Activated naive CD4-positive, alpha-beta T cell treated with anti-CD3 and anti-CD28 coated beads for 36 hours (primary cell): Measurements from ENCODE around the gene SCYL1. TPM values are rescaled to one million over a fixed set of nuclear protein-coding genes. Genes with fewer than 3 reads are reported as not detected.

Source experiments
- CTCF ChIA-PET: fragments of 350-600 bp; sonication (Branson Sonifier 250); formaldehyde crosslinking; loops from one replicate; lab custom pipeline; 2021; ENCODE audit warnings: antibody characterized with exemption; lab: Charles Lee
- DNase-seq: peaks from one replicate; pipeline ENCODE4 v3.0.0-alpha.2; 2020
- H3K27ac Mint-ChIP-seq: one replicate; pipeline ENCODE4 v1.8.0; 2021; ENCODE audit warnings: mild to moderate bottlenecking, mixed read lengths
- H3K27me3 Mint-ChIP-seq: one replicate; pipeline ENCODE4 v1.8.0; 2021; ENCODE audit warnings: low read depth, mixed read lengths
- H3K36me3 Mint-ChIP-seq: one replicate; pipeline ENCODE4 v1.8.0; 2021; ENCODE audit warnings: low read depth, mixed read lengths
- H3K4me1 Mint-ChIP-seq: one replicate; pipeline ENCODE4 v1.8.0; 2021; ENCODE audit warnings: low read depth, mixed read lengths
- H3K4me3 Mint-ChIP-seq: one replicate; pipeline ENCODE4 v1.8.0; 2021; ENCODE audit warnings: mild to moderate bottlenecking, moderate library complexity, mixed read lengths
- H3K9me3 Mint-ChIP-seq: one replicate; pipeline ENCODE4 v1.8.0; 2021; ENCODE audit warnings: mixed read lengths
- intact Hi-C: fragments of 100-400 bp; cut with micrococcal nuclease; formaldehyde crosslinking; loops from one replicate; pipeline ENCODE4 v1.15.1; 2023
- total RNA-seq, 2 experiments: library from RNA; stranded (reverse); gene quantifications; one replicate each; pipeline ENCODE4 v1.2.3, GENCODE V29; 2021

SCYL1 gene
- total RNA-seq, 2 experiments from 2014 or later: 57.9 to 58.3 TPM

- Mint-ChIP-seq H3K36me3 (peaks cover 12% of the 10 kb centered on the region), H3K4me1 (peaks cover 58% of the 10 kb centered on the region), H3K27ac (peak overlapping the region; percentile 20), H3K4me3 (peak overlapping the region; percentile 39), H3K27me3 (no peaks in the 10 kb centered on the region), H3K9me3 (no peaks in the 10 kb centered on the region)
- DNase-seq: no peak
- CTCF ChIA-PET: no interaction called here
- intact Hi-C loops: no loop called here
Observed at GRCh38 chr11:65554057-65554818, 29.4 kb downstream of the SCYL1 start.

DNA sequence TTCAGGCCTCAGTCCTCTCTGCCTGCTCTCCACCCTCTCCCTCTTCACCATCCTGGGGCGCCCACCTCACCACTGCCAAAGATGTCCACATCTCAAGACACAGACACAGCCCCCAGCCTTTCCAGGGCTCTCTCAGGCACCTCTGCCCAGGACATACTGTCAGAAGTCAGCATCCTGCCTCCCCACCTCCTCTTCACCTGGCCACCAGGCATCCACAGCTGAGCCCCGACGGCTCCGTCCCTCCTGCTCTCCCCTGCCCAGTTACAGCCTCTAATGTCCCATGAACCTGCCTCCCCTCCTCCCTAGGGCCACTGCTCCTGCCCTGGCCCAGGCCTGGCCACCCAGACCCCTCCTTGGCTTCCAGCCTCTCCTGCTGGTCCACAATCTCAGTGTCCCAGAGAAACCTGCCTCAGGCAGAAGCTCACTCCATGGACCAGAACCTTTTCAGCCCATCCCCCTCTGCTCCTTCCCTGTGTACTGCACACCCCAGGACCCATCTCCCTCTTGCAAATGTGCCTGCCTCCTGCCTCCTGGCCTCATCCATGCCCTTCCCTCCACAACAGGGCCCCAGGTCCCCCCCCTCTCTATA lies 30.1 kb downstream of the SCYL1 start:
- Mint-ChIP-seq H3K36me3 (peaks cover 8% of the 10 kb centered on the region), H3K27ac (peak overlapping the region; percentile 65), H3K9me3 (no peaks in the 10 kb centered on the region), H3K27me3 (no peaks in the 10 kb centered on the region), H3K4me1 (peaks cover 63% of the 10 kb centered on the region), H3K4me3 (peak overlapping the region; percentile 39)
- intact Hi-C loops: no loop called here
- DNase-seq: no peak
- CTCF ChIA-PET: interaction anchor here (2.6 kb wide), 1 partner anchor 14 kb away, joined by 17 read pairs; no protein-coding TSS in a partner anchor

DNA sequence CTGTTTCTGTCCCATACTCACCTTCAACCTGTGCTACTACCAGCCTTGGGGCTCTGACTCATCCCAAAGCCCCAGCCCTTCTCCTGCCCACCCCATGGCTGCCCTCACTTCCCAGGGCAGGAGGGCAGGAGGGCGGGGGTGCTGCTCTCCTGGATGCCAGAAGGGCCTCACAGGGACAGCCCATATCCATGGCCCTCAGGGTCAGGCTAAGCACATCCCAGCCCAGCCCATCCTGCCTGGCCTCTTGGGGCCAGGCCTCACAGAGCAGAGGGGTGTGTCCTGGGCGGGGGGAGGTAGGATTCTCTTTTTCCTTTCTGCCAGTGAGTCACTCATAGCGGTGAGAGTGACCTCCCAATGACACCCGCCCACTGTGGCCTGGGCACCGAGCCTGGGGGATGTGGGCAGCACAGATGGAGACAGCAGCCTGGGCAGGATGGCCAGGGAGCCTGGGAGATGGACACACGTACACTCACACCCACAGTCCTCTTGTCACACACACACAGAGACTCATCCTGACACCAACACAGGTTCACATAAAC lies 30.9 kb downstream of the SCYL1 start:
- Mint-ChIP-seq H3K36me3 (peaks cover 8% of the 10 kb centered on the region), H3K4me1 (peaks cover 70% of the 10 kb centered on the region), H3K9me3 (no peaks in the 10 kb centered on the region), H3K27me3 (no peaks in the 10 kb centered on the region), H3K27ac (peak overlapping the region; percentile 91), H3K4me3 (peak overlapping the region; percentile 26)
- intact Hi-C loops: no loop called here
- CTCF ChIA-PET: interaction anchor here (2.6 kb wide), 1 partner anchor 15 kb away, joined by 17 read pairs; no protein-coding TSS in a partner anchor
- DNase-seq: no peak

DNA sequence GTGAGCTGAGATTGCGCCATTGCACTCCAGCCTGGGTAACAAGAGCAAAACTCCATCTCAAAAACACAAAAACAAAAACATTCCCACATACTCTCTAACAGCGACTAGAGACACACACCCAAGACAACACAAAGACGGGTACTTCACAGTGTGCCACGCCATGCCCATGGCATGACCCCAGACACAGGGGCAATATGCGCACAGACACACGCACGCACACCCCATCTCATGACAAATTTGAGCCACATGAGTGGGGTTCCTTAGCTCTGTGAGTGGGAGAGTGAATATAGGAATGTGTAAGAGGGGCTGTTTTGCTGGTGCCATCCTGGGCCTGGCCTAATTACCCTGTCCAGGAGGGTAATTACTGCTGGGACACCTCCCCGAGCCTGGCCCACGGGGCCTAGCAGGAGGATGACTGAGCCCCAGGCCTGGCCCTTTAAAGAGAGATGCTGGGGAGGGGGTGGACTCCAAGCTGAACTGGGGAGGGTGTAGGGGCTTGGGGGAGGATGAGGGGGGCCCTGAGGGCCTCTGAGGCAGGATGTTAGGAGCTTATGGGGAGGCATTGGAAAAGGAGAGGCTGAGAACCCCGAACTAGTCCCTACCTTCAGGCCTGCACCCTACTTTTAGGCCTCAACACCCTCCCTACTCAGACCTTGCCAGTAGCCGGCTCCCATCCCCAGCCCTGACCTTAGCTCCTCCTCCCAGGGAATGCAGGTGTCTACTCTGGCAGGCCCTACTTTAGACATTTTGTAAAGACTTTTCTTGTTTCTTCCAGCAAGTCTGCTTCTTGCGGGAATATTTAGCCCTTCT lies 31.8 kb downstream of the SCYL1 start:
- Mint-ChIP-seq H3K9me3 (no peaks in the 10 kb centered on the region), H3K27me3 (no peaks in the 10 kb centered on the region), H3K36me3 (peaks cover 3% of the 10 kb centered on the region), H3K4me3 (peak overlapping the region; percentile 77), H3K27ac (peak overlapping the region; percentile 91), H3K4me1 (peaks cover 66% of the 10 kb centered on the region)
- intact Hi-C loops: no loop called here
- DNase-seq: no peak
- CTCF ChIA-PET: interaction anchor here (1.0 to 2.6 kb wide), 2 partner anchors 14 to 16 kb away, joined by 3 to 17 read pairs; partner anchors contain the start of gene ZNRD2

GRCh38 chr11:65557280-65558001 lies 32.6 kb downstream of the SCYL1 start:
- Mint-ChIP-seq H3K36me3 (no peaks in the 10 kb centered on the region), H3K4me1 (peaks cover 59% of the 10 kb centered on the region), H3K27me3 (no peaks in the 10 kb centered on the region), H3K27ac (peak overlapping the region; percentile 91), H3K9me3 (no peaks in the 10 kb centered on the region), H3K4me3 (peak overlapping the region; percentile 77)
- CTCF ChIA-PET: interaction anchor here (1.0 to 2.6 kb wide), 2 partner anchors 13 to 16 kb away, joined by 3 to 17 read pairs; partner anchors contain the start of gene ZNRD2
- DNase-seq: no peak
- intact Hi-C loops: loop anchor here (1.0 kb wide), 1 partner anchor 13 kb away; the partner anchor contains the start of gene ZNRD2

DNA sequence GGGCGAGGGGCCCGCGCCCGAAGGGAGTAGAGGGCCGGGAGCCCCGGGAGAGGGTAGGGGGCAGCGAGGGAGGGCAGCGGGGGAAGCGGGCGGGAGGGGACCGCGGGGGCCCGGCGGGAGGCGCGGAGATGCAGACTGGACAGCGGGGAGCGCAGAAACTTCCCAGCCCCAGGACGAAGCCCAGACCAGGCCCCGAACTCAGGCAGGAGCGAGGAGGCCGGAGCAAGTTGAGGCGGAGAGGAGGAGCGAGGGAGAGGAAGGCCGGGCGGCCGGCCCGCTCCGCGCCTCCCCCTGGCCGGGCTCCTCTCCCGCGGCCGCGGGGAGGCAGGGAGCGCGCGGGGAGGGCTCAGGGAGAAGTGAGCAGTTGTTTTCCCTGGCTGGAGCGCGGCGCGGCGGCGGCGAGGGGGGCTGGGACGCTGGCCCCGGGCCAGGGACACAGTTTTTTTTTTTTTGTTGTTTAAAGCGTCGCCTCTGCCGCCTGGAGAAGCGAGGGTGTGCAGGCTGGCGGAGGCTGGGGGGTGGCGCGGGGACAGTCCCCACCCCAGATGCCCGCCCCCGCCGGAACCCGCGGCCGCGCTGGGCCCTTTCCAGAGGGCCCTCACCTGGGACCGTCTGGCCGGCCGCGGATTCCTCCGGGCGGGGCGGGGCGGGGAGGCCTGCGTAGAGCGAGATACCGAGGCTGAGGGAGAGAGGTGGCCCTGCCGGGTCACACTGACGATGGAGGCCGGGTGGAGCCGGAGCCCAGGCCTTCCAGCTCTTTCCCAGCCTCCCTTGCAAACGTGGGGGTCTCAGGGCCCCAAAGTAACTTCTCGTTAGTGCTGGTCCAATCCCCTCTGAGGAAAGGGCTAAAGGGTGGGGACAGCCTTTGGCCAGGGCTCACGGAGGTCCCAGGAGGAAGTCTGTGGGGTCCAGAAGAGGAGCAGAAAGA lies 33.4 kb downstream of the SCYL1 start, which contains the start of gene LTBP3:
LTBP3 (minus strand) TSS at position 358 of the 928 bp plus-strand sequence. CDS start 400 bp downstream, outside the sequence.
- Mint-ChIP-seq H3K27ac (peak within 1 kb of the TSS; percentile 91), H3K9me3 (no peaks in the 10 kb centered on the region), H3K27me3 (no peaks in the 10 kb centered on the region), H3K36me3 (no peaks in the 10 kb centered on the region), H3K4me1 (peaks cover 53% of the 10 kb centered on the region), H3K4me3 (peak within 1 kb of the TSS; percentile 77)
- intact Hi-C loops: loop anchor here (1.0 kb wide), 1 partner anchor 12 kb away; the partner anchor contains the start of gene ZNRD2
- CTCF ChIA-PET: interaction anchor here (3.0 kb wide), 1 partner anchor 13 kb away, joined by 20 read pairs; the partner anchor contains the start of genes FAM89B and ZNRD2
- no peak for DNase-seq

GRCh38 chr11:65558930-65559509 lies 34.1 kb downstream of the SCYL1 start:
- intact Hi-C loops: loop anchor here (1.0 kb wide), 1 partner anchor 11 kb away; the partner anchor contains the start of gene ZNRD2
- Mint-ChIP-seq H3K4me3 (peak overlapping the region; percentile 71), H3K9me3 (no peaks in the 10 kb centered on the region), H3K4me1 (peaks cover 53% of the 10 kb centered on the region), H3K36me3 (no peaks in the 10 kb centered on the region), H3K27me3 (no peaks in the 10 kb centered on the region), H3K27ac (no peak overlapping the region)
- no peak for DNase-seq
- CTCF ChIA-PET: interaction anchor here (1.5 to 3.0 kb wide), 2 partner anchors 12 to 18 kb away, joined by 6 to 20 read pairs; partner anchors contain the start of genes FAM89B and ZNRD2

- H3K9me3 Mint-ChIP-seq: no peaks in the 10 kb centered on the region
- intact Hi-C loops: no loop called here
- CTCF ChIA-PET: interaction anchor here (0.6 to 3.0 kb wide), 5 partner anchors 12 to 42 kb away, joined by 3 to 20 read pairs (median 6); partner anchors contain the start of genes FAM89B and ZNRD2
- peaks cover 49% of the 10 kb centered on the region for H3K4me1 Mint-ChIP-seq
- no peak overlapping the region for H3K27ac Mint-ChIP-seq
- H3K4me3 Mint-ChIP-seq: peak overlapping the region; percentile 71
- DNase-seq: no peak
- no peaks in the 10 kb centered on the region for H3K27me3 Mint-ChIP-seq
- H3K36me3 Mint-ChIP-seq: no peaks in the 10 kb centered on the region
Observed at GRCh38 chr11:65559535-65559934, 34.7 kb downstream of the SCYL1 start.

GRCh38 chr11:65559951-65560537 lies 35.2 kb downstream of the SCYL1 start:
- intact Hi-C loops: no loop called here
- DNase-seq: no peak
- Mint-ChIP-seq H3K27me3 (no peaks in the 10 kb centered on the region), H3K9me3 (no peaks in the 10 kb centered on the region), H3K36me3 (no peaks in the 10 kb centered on the region), H3K4me3 (no peak overlapping the region), H3K27ac (peak overlapping the region; percentile 7), H3K4me1 (peaks cover 47% of the 10 kb centered on the region)
- CTCF ChIA-PET: interaction anchor here (0.6 to 3.0 kb wide), 7 partner anchors 11 to 55 kb away, joined by 3 to 20 read pairs (median 4); partner anchors contain the start of genes FAM89B and ZNRD2
